Activated CD8-positive, alpha-beta memory T cell treated with anti-CD3 and anti-CD28 coated beads for 24 hours (primary cell): ENCODE measurements around the gene PDCD2.
A peak's percentile ranks its signal among the peaks of the same experiment; 100 is the strongest.
"Not testable (repeated sequence)": the region's sequence is repeated elsewhere in the genome, so short reads cannot be mapped to it uniquely, and the experiment has no call there.

Source experiments
- DNase-seq: peaks from one replicate; pipeline ENCODE4 v3.0.0-alpha.2; 2020

The PDCD2 gene

GRCh38 chr6:170584181-170584953 lies at the start of gene PDCD2:
TSS of gene PDCD2 (minus strand) at chr6:170584637. CDS start at chr6:170584581, 56 bp downstream.
- peak; percentile 95 for DNase-seq

- DNase-seq = not testable (repeated sequence)
Observed at GRCh38 chr6:170616020-170616554, 31.6 kb upstream of the PDCD2 start.

GRCh38 chr6:170612256-170612804 lies 27.9 kb upstream of the PDCD2 start:
- not testable (repeated sequence) for DNase-seq

- not testable (repeated sequence) for DNase-seq
Observed at GRCh38 chr6:170609225-170609624, 24.8 kb upstream of the PDCD2 start.

- no peak for DNase-seq
Observed at GRCh38 chr6:170605574-170606259, 21.3 kb upstream of the PDCD2 start.

- no peak for DNase-seq
Observed at GRCh38 chr6:170597278-170597677, 12.8 kb upstream of the PDCD2 start.

- no peak for DNase-seq
Observed at GRCh38 chr6:170596426-170596825, 12.0 kb upstream of the PDCD2 start.

GRCh38 chr6:170590725-170591124 lies 6.3 kb upstream of the PDCD2 start:
- DNase-seq = no peak

GRCh38 chr6:170584954-170585498 lies 589 bp upstream of the PDCD2 start:
- no peak for DNase-seq

GRCh38 chr6:170583756-170584180 lies 669 bp downstream of the PDCD2 start:
- no peak for DNase-seq

- no peak for DNase-seq
Observed at GRCh38 chr6:170578909-170579308, 5.5 kb downstream of the PDCD2 start.

- DNase-seq = no peak
Observed at GRCh38 chr6:170575250-170575649, 9.2 kb downstream of the PDCD2 start.

- no peak for DNase-seq
Observed at GRCh38 chr6:170572704-170573466, 11.6 kb downstream of the PDCD2 start.

GRCh38 chr6:170564936-170565530 lies 19.4 kb downstream of the PDCD2 start:
- DNase-seq = no peak

GRCh38 chr6:170561555-170561954 lies 22.9 kb downstream of the PDCD2 start:
- DNase-seq = no peak

GRCh38 chr6:170555305-170555704 lies 29.1 kb downstream of the PDCD2 start:
- no peak for DNase-seq

GRCh38 chr6:170554796-170555137 lies 29.7 kb downstream of the PDCD2 start:
- no peak for DNase-seq

GRCh38 chr6:170554013-170554795 lies 30.2 kb downstream of the PDCD2 start, which contains the start of gene TBP:
TSS of gene TBP (plus strand) at chr6:170554369. CDS start at chr6:170557030, 2,661 bp downstream.
- peak; percentile 98 for DNase-seq

- DNase-seq = no peak
Observed at GRCh38 chr6:170553534-170554012, 30.9 kb downstream of the PDCD2 start.

- peak; percentile 90 for DNase-seq
Observed at GRCh38 chr6:170552765-170553533, 31.5 kb downstream of the PDCD2 start, which contains the start of gene PSMB1. TSS of gene PSMB1 (minus strand) at chr6:170553307. CDS start at chr6:170553242, 65 bp downstream.
